GM18526 (cell line): ENCODE data around the gene GALNT10.

ENCODE experiments used
- POLR2A ChIP-seq: IDR thresholded peaks from 3 replicates; pipeline ENCODE4 v1.6.1; 2011; ENCODE audit not compliant: insufficient read length; ENCODE audit errors: extremely low read depth

Gene GALNT10

GRCh38 chr5:154196955-154197652 lies 6.6 kb downstream of the GALNT10 start:
- TF ChIP-seq POLR2A = no peak

DNA sequence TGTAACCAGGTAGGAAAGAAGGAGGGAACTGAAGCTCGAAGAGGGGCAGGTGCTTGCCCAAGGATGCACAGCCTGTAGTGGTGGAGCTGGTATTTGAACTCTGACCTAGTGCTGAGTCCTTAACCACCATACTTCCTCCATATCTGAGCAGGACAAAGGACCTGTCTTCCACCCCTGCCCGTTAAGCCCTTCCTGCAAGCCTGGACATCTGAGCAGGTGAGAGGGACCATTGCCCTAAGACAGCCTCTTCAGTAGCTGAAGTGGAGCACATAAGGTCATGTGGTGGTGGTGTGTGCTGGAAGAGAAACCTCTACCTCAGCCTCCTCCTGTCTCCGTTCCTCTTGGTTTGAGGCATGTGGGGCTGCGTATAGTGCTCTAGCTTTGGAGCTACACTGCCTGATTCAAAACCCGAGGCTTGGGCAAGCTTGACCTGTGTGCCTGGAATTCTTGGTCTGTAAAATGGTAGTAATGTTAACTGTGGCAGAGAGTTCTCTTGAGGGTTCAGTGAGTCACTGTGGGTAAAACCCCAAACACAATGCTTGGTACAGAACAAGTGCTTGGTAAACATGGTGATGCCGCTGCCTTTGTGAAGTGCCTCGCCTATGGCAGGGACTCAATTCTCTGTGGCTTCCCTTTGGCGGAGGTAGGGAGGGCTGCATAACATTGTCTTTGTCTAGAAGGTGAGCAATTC lies 7.4 kb downstream of the GALNT10 start:
- no peak for TF ChIP-seq POLR2A

DNA sequence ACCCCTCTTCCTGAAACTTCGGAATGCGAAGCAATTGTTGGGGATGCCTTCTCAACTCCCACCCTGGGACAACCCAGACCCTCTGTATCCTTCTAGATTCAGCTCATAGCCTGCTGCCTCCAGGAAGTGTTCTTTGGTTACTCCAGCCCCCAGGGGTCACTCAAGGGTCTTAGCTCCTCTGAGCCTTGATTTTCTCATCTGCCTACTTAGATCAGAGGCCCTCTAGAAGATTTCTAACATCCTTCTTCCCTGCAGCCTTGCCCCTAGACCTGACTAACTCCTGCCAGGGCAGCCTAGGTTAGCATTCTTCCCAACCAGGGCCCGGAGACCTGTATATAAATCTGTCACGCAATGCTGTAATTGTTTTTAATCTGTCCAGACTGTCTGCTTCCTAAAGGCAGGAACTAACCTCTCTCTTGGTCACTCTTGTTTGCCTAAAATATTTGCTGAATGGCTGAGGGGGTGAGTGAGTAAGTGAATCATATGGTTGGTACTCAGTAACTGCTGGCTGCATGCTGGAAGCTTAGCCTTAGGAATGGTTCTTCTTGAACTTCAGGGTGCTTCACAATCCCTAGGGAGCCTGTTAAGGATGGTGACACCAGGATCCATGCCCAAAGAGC lies 8.2 kb downstream of the GALNT10 start:
- TF ChIP-seq POLR2A = no peak

GRCh38 chr5:154199263-154199662 lies 8.7 kb downstream of the GALNT10 start:
- TF ChIP-seq POLR2A = no peak

DNA sequence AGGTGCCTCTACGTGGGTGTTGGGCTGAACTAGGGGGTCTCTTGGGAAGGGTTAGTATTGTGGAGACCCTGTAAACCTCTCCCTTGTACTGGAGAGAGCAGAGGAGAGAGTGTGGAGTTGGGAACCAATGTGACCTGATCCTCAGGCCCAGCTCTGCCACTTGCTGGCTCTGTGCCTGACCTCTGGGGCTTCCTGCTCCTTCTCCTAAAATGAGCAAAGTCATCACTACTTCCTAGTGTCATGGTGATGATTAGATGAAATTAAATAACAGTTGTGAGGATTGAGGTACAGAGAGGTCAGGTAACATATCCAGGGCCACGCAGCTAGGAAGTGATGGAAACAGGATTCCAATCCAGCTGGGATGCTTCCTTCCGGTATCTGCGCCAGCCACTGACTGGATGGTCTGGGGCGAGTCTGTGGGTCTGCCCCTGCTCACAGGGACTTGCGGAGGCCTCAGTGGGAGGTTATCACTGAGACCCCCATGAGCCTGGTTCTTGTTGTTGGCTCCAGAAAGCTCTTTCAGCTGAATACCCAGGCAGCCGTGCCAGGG lies 9.2 kb downstream of the GALNT10 start:
- TF ChIP-seq POLR2A = no peak

DNA sequence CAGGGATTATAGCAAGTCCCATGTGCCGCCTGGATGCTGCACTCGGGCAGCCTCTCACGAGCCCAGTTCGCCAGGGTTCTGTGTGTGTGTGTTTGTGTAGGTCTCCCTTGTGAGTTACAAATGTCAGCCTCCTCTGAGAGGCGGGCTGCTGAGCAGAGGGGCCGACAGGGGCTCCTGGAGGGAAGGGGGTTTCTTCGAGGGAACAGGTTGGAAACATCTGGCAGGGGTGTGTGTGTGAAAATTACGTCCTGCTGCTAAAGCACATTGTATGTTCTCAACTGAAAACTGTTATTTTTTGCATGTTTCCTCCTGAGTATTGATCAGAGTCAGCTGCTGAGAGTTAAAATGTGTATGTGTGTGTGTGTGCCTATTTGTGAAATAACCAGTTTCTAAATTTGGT lies 9.7 kb downstream of the GALNT10 start:
- TF ChIP-seq POLR2A = no peak

DNA sequence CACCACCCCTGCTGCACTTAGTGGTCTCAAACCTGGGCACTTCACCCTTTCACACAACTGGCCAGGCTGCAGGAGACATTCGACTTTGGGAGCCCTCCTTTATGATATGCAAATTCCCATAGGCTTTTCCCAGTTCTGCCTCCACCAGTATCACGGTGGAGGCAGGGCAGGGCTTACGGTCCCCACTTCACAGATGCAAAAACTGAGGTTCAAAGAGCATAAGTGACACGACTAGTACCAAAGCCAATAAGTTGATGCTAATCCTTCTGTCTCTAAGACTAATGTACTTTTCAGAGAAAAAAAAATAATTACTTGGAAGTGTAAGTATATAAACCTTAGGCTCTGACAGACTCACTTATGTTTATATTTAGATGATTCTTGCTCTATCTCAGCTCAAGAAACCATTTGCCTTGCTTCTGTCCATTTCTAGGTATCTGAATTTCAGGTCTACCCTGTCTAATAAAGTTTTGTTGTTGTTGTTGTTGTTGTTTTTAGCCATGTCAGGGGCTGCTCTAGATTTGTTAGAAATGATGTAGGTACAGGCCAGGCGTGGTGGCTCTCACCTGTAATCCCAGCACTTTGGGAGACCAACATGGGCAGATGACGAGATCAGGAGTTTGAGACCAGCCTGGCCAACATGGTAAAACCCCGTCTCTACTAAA lies 10.7 kb downstream of the GALNT10 start:
- no peak for TF ChIP-seq POLR2A

- TF ChIP-seq POLR2A = no peak
These were observed 12.1 kb downstream of the GALNT10 start for GRCh38 chr5:154202379-154203260.

DNA sequence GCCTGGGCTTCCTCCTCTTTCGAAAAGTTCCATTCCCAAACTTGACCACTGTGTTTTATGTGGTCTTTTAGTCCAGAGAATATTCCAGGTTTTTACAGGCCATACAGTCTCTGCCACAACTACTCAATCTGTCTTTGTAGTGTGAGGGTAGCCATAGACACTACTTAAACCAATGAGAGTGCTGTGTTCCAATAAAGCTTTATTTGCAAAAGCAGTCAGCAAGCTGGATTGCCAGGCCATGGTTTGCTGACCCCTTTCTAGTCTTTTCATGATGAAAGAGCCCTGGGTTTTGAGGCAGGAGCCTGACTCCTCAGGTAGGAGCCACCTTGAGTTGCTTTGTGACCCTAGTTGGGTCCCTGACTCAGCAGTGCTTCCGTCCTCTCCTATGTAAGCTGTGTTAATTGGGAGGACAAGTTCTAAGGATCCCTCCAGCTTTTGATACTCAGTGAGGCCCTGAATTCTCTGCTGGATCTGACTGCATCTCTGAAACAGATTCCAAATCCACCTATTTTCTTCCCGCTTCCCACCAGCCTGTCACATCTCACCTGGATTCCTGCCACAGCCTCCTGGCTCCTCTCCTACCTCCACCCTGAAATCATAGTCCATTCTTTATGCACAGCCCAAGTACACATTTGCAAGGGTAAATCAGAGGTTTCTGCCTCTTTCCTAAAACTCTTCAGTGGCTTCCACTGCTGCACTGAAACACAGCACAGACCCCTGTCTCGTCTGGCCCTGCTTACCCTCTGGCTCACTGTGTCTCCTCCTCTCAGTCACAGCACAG lies 13.5 kb downstream of the GALNT10 start:
- no peak for TF ChIP-seq POLR2A

DNA sequence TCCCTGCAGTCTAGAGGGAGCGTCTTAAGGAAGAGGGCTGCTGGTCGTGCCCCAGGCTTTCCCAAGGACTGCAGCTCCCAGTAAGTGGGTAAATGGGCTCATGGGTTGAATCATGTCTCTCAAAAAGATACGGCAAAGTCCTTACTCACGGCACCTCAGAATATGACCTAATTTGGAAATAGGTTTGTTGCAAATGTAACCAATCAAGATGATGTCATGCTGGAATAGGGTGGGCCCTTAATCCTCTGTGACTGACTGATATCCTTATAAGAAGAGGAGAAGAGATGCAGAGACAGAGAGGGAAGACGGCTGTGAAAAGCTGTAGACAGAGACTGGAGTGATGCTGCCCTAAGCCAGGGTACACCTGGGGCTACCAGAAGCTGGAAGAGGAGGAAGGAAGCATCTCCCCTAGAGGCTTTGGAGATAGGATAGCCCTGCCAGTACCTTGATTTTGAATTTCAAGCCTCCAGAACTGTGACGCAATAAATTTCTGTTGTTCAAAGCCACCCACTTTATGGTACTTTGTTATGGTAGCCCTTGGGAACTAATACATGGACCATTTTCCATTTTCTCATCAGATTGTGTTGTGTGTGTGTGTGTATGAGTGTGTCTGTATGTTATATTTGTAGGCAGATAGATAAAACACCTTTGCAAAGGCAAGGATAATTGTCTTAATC lies 15.0 kb downstream of the GALNT10 start:
- TF ChIP-seq POLR2A = no peak

DNA sequence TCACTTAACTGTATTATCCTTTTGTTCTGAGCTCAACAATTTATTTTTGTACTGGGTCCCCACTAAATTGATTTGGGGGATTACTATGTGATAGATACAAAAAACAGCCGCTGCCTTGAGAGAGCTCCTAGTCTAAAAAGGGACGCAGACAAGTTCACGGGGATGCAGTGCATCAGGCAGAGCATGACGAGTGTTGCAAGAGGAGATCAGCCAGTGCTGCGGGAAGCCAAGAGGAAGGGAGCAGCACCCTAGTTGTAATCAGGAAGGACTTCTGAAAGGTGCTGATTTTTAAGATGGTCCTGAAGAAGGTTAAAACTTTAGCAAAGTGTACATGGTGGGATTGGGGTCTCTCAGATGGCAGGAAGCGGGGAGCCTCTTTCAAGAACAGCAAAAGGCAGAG lies 15.8 kb downstream of the GALNT10 start:
- TF ChIP-seq POLR2A = no peak

GRCh38 chr5:154207204-154207603 lies 16.7 kb downstream of the GALNT10 start:
- TF ChIP-seq POLR2A = no peak

DNA sequence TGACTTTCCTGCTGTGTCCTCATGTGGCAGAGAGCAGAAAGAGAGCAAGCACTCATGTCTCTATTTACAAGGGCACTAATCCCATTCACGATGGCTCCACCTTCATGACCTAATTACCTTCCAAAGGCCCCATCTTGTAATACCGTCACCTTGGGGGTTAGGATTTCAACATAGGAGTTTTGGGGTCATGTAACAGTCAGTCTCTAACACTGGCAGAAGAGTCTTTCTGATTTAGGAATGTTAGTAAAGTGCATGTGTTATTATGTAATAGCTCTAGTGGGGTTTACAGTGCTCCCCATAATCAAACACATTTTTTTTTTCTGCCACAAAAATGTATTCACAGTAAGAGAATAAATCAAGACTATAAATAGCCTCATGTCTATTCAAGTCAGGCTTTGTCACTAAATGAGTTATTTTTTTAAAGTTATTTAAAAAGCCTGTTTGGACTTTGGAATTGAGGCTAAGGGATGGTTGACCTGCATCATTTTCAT lies 19.1 kb downstream of the GALNT10 start:
- no peak for TF ChIP-seq POLR2A
